Fibroblast of pulmonary artery (primary cell): ENCODE measurements around the gene NTM.

Experiments used
- DNase-seq: peaks from one replicate; pipeline ENCODE4 v3.0.0-alpha.2; 2010; ENCODE audit warnings: low read depth
- H3K4me3 ChIP-seq: replicated peaks from 2 replicates; pipeline ENCODE4 v1.5.1; 2011; ENCODE audit warnings: low read depth, mild to moderate bottlenecking, control low read depth, low read length, moderate library complexity
- CTCF ChIP-seq: IDR thresholded peaks from 2 replicates; pipeline ENCODE4 v1.5.1; 2011; ENCODE audit warnings: mild to moderate bottlenecking, control low read depth, low read length, inconsistent platforms; ENCODE audit errors: missing control alignments

The NTM gene

GRCh38 chr11:132095230-132096131, 725.1 kb downstream of the NTM start:
- no peak for TF ChIP-seq CTCF
- no peak for DNase-seq
- no peak overlapping the region for H3K4me3 ChIP-seq

- TF ChIP-seq CTCF, result no peak
- DNase-seq, result no peak
- H3K4me3 ChIP-seq, result no peak overlapping the region
Observed at GRCh38 chr11:132096132-132096825, 725.9 kb downstream of the NTM start.

- no peak for DNase-seq
- no peak overlapping the region for H3K4me3 ChIP-seq
- peak; percentile 42 for TF ChIP-seq CTCF
Observed at GRCh38 chr11:132099692-132100091, 729.3 kb downstream of the NTM start.

GRCh38 chr11:132100583-132100982, 730.2 kb downstream of the NTM start:
- DNase-seq, result no peak
- TF ChIP-seq CTCF, result no peak
- H3K4me3 ChIP-seq, result no peak overlapping the region

- no peak overlapping the region for H3K4me3 ChIP-seq
- TF ChIP-seq CTCF, result no peak
- DNase-seq, result peak; percentile 11
Observed at GRCh38 chr11:132101881-132102280, 731.5 kb downstream of the NTM start.

GRCh38 chr11:132103021-132103420, 732.6 kb downstream of the NTM start:
- DNase-seq, result no peak
- H3K4me3 ChIP-seq, result no peak overlapping the region
- TF ChIP-seq CTCF, result no peak
